ENCODE data around the gene ATP9A.
"Not testable (repeated sequence)": the region's sequence is repeated elsewhere in the genome, so short reads cannot be mapped to it uniquely, and the experiment has no call there.

Gene ATP9A

DNA sequence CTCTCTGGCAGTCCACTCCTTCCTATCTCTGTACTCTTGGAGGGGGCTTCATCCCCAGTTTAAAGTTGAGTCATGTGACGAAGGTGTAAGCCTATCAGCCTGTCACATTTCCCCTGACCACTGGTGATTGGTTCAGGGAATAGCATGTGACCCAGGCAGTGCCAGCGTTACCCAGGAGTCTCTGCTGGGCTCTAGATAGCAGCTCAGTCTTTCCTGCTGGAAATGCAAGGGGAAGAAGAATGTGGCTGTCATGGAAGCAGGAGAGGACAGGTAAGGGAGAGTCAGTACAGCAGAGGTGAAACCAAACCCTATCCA is 190.1 kb downstream of the ATP9A start:
- DNase-seq (ENCODE audit: low read depth in 3 of 3) = no peak

DNA sequence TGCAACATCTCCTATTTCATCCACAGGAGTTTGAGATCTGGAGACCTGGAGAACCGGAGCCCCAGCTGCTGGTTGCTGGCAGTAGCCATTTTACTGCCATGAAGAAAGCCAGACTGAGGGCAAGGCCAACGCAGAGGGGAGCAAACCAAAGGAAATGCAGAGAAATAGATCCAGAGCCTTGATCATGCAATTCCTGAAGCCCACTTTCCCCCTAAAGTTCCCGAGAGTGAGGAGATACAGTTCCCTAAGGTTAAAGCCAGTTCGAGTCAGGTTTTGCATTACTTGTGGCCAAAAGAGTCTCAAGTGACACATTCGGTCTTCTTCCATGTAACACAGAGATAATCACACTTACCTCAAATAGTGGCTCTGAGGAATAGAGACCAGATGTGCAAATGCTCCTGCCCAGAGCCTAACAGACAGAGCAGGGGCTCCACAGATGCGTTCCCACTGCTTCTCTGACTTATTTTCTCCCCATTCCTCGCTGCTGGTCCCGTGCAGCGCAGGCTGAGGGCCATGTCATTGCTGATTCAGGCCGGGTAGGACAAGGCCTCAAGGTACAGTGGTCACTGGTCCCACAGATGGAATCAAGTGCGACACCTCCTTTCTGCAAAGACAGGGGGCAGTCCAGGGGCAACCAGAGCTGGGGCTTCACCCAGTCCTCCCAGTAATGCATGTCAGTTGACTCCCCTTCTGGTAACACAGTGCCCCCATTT is 190.6 kb downstream of the ATP9A start:
- no peak for DNase-seq (ENCODE audit: low read depth in 3 of 3)

DNA sequence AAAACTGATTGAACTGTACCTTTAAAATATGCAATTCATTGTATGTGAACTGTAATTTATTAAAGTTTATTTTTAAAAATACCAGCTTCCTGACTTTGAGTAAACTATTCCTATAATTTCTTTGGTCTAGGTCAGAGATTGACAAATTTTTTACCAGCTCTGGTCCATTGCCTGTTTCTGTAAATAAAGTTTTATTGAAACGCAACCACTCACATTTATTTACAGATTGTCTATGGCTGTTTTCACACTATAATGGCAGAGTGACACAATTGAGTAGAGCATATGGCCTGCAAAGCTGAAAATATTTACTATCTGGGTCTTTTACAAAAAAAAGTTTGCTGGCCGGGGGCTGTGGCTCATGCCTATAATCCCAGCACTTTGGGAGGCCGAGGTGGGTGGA is 192.7 kb downstream of the ATP9A start:
- DNase-seq (ENCODE audit: low read depth in 3 of 3) = no peak

DNA sequence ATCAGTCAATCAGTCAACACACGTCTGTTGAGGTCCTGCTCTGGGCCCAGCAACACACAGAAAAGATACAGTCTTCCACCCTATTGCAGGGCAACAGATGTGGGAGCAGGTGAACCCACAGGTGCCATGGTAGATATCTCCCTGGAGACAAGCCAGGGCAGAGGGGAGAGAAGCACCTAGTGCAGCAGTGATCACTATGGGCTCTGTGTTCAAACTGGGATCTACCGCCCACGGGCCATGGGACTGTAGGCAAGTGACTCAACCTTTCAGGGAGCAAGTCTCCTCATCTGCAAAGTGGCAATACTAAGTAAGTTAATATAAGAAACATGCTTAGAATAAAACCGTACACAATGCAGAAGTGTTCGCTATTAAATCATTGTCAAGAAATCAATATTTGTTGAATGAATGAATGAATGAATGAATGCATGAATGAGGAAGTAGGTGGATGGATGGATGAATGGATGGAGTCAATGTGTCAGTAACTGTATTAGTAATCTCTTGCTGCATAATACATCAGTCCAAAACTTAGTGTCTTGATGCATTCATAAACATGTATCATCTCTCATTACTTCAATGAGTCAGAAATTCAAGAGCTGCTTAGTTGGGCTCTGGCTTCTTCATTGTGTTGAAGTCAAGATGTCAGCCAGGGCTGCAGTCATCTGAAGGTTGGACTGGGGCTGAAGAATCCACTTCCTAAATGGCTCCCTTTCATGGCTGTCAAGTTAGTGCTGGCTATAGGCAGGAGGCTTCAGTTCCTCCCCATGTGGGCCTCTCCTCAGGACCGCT is 193.7 kb downstream of the ATP9A start:
- DNase-seq (ENCODE audit: low read depth in 3 of 3) = peak; percentile 32 to 44 (median 32)

DNA sequence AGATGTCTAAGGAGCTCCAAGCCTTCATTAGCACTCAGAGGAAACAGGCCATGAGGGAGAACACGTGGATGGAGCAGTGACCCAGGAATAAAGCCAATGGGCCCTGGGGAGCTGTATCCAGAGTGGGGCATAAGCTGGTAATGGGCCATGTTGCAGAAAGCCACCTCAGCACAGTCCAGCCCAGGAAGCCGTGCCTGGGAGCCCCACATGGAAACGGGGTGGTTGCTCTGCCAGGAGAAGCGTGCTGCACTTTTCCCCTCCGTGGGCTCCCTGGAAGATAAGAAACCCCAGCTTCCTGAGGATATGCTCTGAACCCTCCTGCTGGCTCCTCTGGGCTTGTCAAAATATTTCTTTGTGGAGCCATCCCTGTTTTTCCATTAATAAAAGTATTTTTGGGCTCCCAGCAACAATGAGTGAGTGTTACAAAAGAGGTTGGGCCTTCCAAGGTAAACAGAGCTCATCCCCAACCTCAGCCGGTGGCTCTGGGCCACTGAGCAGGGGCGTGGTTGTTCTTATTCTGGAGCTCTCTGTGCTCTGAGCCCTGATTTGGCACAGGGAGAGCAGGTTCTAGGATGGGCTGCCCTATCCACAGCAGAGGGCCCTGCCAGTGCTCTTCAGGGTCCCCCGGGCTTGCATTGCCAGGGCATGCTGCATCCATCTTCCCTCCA is 194.5 kb downstream of the ATP9A start:
- no peak for DNase-seq (ENCODE audit: low read depth in 3 of 3)

DNA sequence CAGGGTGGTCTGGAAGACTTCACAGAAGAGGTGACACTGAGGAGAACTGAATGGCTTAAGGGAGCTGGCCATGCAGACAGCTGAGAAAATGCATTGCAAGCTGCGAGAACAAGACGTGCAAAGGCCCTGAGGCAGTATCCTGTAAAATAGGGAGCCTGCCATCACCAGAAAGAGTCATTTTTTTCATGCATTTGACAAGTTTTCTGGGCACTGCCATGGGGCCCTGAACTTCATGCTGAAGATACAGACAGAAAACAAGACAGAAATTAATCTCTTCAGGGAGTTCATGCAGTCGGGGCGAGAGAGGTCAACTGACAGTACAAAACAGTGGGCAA is 196.8 kb downstream of the ATP9A start:
- DNase-seq (ENCODE audit: low read depth in 3 of 3) = no peak

DNA sequence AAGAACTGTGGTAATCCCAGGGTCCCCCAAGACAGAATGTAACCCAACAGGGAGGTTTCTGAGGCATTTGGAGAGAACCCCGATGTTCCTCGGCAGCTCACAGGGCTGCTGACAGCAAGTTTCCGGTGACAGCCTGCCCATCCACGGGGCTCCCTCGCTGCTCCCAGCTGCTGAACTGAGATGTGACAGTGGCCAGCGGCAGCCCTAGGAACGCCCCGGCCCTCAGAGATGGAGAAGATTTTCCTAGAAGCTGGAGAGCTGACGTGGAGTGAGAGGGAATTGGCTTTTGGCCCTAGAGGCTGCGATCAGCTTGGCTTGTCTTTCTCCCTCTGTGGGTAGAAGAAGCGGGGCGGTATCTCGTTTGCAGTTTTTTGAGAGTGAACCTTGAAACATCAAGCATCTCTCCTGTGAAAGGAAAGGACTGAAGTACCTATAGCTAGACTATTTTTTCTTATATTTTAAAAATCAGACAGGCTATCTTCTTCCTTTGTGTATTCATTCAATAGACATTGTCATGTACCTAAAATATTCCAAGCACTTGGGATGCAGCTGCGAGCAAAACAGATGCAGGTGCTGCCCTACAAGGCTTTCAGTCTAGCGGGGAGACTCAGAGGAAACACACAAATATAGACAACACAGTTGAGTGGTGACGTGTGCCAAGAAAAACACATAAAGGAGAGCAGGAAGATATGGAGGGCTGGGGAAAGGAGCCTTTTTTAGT is 197.3 kb downstream of the ATP9A start:
- DNase-seq (ENCODE audit: low read depth in 3 of 3) = no peak

DNA sequence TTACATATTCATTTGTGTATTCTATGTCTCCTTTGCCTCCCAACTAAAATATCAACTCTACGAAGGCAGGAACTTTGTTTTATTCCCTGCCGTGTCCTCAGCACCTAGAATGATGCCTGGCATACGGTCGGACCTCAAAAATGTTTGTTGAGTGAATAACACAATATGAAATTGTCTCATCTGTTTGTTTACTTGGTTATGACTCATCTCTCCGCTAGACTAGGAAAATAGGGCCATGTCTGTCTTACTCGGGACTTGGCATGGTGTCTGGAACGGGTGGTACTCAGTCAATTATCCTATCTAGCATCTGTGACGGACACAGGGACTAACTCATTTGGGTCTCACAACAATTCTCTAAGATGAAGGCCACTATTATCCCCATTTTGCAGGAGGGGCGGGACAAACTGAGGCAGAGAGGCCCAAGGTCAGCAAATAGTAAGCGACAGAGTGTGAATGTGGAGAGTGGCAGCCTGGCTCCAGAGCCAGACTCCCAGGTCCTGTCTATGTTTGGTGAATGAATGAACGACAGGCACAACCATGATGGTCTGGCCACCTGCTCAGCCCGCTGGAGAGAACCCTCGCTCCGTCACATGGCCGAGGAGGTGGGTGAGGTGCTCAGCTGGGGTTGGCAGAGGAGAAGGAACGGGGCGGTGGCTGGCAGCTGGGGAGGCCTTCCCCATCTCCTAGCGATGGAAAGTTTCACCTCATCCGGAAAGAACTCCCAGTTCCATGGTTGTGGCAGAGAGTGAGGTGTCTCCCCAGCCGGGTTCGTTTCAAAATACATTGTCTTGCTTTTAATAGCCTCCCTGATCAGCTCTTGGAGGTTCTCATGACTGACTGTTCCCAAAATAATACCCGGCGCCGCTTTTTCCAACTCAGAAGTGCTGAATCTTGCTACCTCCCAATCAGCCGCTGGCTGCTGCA is 198.1 kb downstream of the ATP9A start:
- DNase-seq (ENCODE audit: low read depth in 3 of 3) = no peak

DNA sequence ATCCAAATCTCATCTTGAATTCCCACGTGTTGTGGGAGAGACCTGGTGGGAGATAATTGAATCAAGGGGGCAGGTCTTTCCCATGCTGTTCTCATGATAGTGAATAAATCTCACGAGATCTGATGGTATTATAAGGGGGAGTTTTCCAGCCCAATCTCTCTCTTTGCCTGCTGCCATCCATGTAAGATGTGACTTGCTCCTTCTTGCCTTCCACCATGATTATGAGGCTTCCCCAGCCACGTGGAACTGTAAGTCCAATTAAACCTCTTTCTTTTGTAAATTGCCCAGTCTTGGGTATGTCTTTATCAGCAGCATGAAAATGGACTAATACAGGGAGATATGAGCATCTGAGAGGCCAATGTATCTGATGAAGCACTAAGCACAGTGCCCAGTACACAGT is 199.7 kb downstream of the ATP9A start:
- not testable (repeated sequence) for DNase-seq (ENCODE audit: low read depth in 3 of 3)

DNA sequence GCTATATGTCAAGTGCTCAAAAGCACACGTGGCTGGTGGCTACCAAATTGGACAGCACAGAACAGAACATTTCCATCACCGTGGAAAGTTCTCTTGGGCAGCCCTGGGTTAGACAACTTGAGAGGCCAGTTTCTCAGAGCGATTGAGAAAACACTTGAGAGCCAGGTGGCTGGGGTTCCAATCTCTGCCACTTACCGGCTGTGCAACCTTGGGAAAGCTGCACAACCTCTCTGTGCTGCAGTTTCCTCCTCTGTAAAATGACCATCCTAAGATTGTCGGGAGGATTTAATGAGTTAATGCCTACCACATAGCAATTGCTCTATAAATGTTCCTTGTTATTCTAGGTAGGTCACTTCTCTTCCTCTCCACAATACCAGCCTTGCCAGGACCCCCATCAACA is 200.6 kb downstream of the ATP9A start:
- no peak for DNase-seq (ENCODE audit: low read depth in 3 of 3)

DNA sequence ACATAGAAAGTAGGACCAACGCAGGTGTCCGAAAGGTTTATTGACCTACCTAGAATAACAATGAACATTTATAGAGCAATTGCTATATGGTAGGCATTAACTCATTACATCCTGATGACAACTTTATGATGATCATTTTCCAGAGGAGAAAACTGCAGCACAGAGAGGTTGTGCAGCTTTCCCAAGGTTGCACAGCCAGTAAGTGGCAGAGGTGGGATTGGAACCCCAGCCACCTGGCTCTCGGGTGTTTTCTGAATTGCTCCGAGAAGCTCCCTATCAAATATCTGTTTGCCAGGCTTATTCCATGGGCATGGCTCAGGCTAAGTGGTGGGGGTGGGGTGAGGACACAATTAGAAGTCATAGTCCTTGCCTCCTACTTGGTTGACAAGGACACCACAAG is 201.6 kb downstream of the ATP9A start:
- no peak for DNase-seq (ENCODE audit: low read depth in 3 of 3)

DNA sequence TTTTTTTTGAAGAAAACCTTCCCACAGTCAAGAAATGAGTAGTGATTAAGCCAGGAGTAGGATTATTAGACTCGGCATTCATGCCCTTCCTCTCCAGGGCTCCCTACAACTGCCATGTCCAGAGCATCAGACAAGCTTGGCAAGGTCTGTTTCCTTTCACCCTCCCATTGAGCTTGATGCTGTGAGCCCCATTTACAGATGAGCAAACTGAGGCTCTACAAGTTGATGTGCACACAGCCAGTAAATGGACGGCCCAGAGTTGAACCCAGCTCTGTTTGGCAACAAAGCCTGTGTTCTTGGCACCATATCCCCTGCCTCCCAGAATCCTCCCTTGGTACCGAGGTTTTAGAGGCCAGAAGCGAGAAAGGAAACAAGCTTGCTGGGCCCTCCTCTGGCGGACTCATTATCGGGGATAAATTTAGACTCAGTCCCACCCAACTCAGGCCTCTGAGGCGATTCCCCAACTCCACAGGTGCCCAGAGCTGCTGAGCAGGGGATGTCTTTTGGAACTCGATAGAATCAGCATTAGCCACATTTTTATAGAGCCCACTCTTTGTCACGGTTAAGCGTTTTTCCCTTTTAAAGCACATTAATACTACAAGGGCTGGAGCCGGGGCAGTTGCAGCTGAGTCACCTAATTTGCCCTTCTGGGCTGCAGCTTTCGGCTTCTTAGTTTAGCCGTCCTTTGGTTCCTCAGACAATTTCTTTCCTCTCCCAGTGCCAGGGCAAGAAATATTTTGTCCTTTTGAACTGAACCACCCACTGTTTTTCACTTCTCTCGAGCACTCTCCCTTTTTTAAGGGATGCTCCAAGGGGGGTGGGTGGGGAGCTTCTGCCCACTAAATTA is 202.7 kb downstream of the ATP9A start:
- no peak for DNase-seq (ENCODE audit: low read depth in 3 of 3)

DNA sequence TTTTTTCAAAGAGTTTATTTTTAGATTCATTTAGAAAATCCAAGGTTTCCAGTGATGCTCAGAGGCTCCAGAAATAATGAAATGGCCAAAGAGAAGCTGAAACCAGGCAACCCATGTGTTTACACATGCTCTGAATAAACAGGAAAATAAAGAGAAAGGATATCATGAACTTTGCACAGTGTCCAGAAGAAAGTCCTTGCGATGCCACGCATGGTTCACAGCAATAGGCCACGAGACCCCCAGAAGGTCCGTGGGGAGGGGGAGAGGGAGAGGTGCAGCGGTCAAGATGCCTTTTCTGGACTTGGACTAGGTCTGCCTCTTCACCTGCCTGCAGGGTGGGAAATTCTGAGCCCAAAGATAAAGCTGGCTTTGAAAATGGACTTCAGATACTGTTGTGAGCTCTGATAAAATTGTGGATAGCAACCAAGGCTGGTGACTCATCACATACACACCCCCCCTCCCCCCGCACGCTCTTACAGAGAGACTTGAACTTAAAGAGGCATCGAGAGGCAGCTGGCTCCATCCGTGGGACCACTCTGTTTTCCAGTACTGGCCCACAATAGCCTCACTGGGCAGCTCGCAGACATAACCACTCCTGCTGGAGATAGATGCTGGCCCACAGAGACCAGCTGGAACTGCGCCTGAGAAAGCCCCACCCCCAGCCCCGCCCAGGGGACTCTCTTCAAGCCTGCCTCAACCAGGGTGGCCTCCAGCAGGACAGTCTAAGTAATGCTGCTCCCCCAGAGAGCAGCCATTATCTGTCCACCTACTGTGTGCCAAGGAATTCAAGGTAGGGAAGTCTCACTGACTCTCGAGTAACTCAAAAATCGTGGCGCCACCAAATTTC is 204.5 kb downstream of the ATP9A start:
- DNase-seq (ENCODE audit: low read depth in 3 of 3) = no peak

DNA sequence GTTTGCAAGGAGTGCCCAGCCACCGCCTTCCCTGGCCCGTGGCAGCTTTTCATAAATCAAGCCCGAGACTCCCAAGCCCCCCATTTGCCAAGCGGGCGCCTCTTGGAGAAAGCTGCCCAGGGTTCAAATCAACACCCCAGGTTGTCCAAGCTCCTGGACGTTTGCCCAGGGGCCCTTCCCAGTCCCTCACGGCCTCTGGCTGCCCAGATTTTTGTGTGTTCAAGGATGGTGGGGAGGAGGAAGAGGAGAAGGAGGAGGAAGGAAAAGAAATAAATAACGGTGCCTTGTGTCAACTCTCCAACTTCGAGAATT is 205.1 kb downstream of the ATP9A start:
- DNase-seq (ENCODE audit: low read depth in 3 of 3) = no peak

DNA sequence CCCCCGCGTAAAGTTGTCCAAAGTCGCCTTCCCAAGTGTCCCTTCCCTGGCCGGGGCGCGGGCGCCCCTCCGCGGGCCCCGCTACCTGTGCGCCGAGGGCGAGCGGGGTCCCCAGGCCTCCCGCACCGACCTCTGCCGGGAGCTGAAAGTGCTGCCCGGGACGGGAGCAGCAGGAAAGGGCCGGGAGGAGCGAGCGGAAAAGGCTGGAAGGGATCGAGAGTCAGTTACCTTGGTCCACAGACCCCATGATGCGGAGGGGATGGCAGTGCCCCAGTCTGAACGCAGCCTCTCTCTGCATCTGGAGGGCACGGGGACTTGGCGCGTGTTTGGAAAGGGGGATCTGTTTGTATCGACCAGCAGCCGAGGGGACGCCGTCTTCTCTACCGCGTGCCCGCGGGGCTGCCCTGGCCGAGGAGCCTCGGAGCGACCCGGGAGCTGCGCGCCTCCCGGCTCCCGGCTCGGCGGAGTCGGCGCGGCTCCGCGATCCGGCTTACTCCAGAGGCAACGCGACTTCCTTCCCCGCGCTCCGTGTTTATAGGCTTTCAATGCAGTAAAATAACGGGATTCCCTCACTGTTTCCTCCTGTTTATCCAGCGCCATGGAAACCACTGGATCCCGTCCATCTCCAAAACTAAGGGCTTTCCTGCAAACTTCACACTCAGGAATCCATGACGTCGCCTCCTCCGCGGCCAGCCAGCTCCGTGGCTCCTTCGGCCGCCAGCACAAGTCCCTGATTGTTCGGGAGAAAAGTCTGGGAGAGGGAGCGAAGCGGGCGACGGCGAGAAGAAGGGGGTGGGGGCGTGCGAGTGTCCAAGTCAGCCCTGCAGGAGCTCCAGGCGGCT is 205.6 kb downstream of the ATP9A start:
- no peak for DNase-seq (ENCODE audit: low read depth in 3 of 3)

DNA sequence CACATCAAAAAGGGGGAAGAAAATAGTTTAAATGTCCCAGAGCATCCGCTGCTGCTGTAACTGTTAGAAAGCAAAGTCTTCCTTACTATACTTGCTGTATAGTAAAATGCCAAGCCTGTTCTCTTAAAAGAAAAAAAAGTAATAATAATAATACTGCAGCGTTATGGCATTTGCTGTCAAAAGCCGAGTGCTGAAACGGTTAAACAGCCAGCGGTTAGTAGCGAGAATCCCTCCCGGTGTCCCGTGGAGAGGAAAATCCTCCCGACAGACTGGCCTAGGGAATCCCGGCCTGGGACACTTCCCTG is 206.2 kb downstream of the ATP9A start:
- DNase-seq (ENCODE audit: low read depth in 3 of 3) = no peak

DNA sequence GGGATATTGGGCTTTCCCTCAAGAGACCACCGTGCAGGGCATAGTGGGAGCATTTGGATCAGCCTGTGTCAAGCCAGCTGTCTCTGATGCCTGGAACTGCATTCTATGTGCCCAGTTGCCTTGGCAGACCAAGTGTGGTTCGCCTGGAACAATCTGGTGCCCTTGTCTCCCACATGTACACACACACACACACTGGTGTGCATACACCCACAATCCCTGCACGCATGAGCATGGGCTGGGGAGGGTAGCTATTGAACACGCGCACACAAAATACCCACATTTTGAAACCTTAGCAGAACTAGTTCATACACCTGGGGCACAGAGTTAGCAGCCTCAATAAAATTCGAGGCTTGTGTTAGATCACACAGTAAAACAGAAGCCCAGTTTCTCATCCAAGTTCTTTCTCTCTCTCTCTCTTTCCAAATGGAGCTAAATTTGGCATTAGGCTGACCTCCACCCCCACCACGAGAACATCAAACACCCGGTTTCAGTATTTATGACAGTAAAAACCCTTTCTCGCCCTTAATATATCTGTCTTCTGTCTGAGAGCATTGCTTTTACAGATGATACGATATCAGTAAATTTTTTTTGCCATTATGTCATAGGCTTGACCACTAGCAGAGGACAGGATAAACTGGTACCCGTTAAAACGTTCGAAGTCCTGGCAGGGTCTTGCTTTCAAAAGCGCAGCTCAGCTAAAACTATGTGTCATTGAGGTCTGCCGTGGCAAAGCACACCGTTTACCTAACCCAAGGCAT is 207.5 kb downstream of the ATP9A start:
- no peak for DNase-seq (ENCODE audit: low read depth in 3 of 3)

DNA sequence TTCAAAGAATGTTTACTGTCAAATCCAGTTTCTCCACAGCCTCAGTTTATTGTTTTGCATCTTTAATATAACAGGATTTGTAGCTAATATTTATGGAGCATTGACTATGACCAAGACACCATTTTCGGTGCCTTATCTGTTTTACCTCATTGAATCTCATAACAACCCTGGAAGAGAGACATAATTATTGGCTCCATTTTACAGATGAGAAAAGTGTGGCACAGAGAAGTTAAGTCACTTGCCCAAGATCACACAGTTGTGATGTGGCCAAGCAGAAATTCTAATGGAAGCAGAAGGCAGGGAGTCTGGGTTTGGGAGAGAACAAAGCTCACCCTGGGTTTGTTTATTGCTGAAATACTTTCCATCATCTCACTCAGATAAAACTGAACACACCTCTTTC is 208.1 kb downstream of the ATP9A start:
- DNase-seq (ENCODE audit: low read depth in 3 of 3) = no peak
